NCI-H2227 (cell line): ENCODE data around the gene EFEMP2.
"Not testable (repeated sequence)": the region's sequence is repeated elsewhere in the genome, so short reads cannot be mapped to it uniquely, and the experiment has no call there.

Source experiments
- DNase-seq: peaks from one replicate; lab custom pipeline; 2025; ENCODE audit not compliant: unreplicated experiment; lab: John Stamatoyannopoulos, UW

EFEMP2 gene

DNA sequence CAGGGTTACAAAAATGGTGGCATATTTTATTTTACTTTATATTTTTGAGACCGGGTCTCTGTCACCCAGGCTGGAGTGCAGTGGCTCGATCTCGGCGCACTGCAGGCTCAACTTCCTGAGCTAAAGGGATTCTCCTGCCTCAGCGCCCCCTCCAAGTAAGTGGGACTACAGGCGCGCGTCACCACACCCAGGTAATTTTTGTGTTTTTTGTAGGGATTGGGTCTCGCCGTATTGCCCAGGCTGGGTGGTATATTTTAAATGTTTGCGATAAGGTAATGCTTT is 28.2 kb upstream of the EFEMP2 start:
- DNase-seq = no peak

DNA sequence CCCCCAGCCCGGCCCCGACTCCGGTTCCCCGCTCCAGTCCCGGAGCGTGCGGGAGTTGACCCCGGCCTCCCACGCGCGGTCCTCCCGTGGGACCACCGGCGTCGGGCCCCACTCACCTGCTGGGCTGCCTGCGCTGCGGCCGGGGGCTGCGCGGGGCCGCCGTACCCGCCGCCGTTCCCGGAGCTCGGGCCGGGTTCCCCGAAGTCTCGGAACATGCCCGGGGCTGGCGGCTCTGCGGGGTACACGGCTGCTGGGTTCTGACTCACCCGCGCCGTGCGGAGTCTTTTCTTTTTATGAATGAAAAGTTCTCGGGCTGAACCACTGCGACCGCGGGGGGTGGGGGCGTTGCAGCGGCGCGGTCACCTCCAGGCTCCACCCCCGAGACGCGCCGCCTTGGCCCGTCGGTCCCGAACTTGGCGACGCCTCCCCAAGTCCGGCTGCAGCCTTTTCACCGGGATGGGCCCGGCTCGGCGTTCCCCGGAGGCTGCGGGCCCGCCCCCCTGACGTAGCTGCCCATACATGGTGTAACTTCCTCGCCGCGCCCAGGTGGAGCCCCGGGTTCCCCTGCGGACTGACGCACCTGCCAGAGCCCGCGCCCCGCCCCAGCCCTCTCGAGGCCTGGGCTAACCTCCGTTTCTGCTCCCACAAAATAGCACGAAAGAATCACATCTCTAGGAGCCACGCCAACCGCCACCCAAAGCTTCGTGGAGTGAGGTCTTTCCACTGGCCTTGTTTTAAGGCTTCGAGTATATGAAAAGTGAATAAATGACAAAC is 27.7 kb upstream of the EFEMP2 start, which contains the start of gene FOSL1:
TSS of gene FOSL1 (minus strand) at position 264 of the 774 bp plus-strand sequence. CDS start at position 215, 49 bp downstream.
- DNase-seq = peak; percentile 79

DNA sequence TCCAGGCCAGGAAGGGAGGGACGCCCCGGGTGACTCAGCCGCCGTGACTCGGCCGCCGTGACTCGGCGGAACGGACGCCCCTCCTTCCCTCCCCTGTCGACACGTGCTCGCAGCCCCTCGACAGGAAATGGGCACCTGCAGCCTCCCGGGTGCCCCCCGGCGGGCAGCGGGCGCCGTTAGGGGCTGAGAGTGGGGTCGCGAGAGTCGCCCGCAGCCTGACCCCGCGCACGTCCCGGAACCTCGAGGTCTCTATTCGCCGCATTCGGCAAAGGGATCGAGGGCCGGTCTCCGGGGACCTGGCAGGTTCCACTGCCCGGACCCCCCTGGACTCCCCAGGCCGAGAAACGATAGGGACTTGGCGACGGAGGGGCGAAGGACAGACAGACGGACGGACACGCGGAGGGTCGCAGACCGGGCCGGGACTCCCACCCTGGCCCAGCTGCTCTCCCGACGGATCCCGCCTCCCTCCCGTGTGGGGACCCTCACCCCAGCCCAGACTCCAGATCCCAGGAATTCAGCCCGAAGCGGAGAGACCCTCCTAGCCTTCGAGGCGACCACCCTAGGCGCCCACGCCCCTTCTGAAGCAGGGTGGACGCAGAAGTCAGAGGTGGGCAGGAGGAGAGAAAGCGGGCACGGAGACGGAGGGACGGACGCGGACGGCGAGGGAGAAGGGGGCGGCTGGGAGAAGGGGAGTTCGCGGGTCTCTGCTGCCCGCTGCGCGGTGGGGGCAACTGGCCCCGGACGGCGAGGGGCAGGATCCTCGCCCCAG is 26.9 kb upstream of the EFEMP2 start:
- peak; percentile 22 for DNase-seq

DNA sequence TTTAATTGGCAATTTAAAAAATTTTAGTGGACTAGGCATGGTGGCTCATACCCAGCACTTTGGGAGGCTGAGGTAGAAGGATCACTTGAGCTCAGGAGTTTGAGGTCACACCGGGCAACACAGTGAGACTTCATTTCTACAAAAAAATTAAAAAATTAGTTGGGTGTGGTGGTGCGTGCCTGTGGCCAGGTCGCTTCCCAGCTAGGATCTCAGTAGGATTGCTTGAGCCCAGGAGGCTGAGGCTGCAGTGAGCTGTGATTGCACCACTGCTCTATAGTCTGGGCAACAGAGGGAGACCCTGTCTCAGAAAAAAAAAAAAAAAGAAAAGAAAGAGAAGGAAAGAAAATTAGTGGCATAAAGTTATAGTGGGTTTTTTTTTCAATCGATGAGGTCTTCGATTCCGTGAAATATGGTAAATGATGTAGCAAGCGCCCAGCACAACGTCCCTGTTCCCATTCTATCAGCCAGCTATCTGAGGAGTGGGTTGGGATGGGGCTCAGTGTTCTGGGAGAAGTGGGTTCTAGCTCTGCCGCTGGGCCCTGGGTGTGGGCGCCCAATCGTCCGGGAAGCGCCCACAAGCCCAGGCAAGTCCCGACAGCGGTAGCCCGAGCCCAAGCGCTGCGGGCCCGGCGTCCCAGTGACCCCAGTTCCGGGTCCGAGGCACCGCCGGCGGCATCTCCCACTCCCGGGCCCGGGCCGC is 26.2 kb upstream of the EFEMP2 start:
- no peak for DNase-seq

DNA sequence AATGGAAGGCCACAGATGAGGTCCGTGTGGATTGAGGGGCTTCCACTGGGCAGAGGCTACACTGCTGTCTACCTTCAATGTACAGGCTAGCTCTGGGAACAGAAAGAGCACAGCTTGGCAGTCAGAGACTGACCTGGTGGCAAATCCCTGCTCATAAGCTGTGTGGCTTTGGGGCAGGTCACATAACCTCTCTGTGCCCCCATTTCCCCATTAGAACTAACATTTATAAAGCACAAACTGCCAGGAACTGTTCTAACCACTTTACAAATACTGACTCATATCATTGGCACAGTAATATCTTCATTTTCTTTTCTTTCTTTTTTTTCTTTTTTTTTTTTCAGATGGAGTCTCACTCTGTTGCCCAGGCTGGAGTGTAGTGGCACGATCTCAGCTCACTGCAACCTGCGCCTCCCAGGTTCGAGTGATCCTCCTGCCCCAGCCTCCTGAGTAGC is 24.4 kb upstream of the EFEMP2 start:
- DNase-seq = no peak

DNA sequence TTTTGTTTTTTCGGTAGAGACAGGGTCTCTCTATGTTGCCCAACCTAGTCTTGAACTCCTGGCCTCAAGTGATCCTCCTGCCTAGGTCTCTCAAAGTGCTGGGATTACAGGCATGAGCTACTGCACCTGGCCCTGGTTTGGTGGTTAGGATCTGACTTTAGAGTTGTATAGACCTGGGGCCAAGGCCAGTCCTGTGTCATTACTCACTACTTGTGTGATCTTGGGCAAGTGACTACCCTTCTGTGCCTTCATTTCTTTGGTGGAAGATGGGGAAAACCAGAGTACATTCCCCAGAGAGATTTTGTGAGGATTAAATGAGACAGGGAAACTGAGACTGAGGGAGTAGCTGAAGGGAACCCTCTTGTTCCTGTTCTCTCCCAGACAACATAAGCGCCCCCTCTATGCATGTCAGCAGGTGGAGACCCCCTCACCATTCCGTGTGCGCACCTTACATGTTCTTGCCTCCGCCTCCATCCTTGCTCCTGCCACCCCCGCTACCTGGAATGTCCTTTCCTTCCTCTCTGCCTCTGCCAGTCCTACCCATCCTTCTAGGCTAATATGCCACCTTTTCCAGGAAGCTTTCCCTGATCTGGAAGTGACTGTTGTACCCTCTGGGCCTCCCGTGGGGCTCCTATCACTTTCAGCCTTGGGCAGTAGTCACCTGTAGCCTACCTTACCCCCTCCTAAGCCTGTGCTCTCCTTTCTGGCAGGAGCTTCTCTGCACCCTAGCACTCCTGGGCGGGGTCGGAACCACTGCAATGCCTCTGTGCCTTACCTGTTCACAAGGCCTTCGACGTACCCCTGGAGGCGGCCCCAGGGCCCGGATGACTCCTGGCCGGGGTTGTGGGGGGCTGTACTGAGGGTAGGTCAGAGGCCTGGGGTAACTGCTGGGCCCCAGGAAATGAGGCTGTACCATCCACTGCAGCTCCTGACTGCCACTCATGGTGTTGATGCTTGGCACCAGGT is 23.7 kb upstream of the EFEMP2 start:
- DNase-seq = no peak

DNA sequence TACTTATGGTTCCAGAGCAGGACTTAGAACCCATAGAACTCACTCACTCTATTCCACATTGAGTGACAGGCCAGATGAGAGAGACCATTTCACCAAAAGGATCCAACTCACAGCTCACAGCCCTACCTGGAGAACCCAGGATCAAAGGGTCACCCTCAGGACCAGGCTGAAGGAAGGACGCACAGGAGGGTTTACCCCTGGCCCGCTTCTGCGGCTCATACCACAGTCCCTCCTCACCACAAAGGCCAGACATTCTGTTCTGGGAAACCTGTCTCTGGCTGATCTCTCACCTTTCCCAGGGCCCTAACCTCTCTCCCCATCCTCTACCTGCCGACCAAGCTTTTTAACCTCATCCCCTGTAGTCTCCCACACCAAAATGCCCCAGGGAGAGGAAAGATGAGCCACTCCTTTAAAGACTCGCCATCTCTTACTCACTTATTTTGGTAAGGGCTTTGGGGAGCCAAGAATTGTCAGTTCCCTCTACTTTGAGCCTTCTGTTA is 22.9 kb upstream of the EFEMP2 start:
- DNase-seq = no peak

DNA sequence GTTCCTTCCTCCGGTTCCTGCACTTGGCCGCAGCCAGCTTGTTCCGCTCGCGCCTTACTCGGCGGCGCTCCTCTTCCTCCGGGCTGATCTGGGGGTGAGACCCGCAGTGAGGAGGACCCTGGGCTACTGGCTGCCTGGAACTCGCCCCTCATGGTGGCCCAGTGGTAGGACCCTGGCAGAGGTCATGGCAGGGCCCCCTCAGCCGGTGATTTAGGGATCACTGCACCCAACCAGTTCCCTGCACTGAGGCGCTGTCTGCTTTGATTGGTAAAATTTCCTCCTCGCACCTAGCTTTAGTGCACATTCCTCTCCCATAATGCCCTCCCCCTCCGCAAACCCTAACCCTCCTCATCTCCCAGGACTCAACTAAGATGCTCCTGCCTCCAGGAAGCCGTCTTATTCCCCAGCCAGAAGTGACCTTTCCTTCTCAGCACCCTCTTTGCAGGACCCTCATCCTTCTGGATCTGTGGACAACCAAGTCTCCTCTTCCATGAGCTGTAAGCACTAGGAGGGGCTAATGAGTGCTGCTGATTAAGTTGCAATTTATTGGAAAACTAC is 21.5 kb upstream of the EFEMP2 start:
- no peak for DNase-seq

DNA sequence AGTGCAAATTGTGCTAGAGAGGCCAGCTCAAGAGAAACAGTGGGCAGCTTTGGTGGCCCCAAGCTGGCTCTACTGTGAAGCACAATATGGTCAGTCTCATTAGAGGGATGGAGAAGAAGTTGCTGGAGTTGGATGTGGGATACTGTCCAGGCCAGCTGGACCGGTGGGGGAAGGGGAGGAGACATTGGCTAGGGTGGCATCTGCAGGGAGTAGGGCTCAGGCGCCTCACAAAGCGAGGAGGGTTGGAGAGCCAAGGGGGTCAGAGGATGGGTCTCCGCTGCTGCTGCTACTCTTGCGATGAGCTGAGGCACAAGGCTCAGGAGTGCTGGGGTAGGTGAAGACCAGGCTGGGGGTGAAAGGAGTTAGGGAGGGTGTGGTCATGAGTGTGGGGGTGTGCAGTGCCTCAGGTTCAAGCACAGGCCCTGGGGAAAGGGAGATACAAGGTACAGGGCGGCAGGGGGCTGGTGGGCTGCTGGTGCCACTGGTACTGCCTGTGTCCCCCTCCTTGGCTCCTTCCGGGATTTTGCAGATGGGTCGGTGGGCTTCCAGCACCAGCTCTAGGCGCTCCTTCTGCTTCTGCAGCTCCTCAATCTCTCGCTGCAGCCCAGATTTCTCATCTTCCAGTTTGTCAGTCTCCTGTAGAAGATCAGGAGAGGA is 20.2 kb upstream of the EFEMP2 start:
- no peak for DNase-seq

DNA sequence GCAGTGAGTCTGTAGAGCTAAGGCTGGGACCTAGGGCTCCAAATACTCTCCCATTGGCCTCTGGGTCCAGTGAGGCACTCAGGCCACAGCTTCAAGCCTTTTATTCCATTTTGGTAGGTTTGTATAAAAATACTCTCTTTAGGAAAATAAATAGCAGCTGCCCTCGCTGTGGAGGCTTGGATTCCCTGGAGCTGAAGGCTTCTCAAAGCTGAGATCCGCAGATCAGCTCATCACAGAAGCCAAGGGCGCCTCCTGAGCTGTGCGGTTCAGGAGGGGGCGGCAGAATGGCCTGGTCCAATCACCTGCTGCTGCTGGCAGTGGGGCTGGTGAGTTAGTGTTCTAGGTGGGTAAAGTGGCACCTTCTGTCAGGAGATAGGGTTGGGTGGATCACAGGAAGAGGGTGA is 19.5 kb upstream of the EFEMP2 start:
- not testable (repeated sequence) for DNase-seq

DNA sequence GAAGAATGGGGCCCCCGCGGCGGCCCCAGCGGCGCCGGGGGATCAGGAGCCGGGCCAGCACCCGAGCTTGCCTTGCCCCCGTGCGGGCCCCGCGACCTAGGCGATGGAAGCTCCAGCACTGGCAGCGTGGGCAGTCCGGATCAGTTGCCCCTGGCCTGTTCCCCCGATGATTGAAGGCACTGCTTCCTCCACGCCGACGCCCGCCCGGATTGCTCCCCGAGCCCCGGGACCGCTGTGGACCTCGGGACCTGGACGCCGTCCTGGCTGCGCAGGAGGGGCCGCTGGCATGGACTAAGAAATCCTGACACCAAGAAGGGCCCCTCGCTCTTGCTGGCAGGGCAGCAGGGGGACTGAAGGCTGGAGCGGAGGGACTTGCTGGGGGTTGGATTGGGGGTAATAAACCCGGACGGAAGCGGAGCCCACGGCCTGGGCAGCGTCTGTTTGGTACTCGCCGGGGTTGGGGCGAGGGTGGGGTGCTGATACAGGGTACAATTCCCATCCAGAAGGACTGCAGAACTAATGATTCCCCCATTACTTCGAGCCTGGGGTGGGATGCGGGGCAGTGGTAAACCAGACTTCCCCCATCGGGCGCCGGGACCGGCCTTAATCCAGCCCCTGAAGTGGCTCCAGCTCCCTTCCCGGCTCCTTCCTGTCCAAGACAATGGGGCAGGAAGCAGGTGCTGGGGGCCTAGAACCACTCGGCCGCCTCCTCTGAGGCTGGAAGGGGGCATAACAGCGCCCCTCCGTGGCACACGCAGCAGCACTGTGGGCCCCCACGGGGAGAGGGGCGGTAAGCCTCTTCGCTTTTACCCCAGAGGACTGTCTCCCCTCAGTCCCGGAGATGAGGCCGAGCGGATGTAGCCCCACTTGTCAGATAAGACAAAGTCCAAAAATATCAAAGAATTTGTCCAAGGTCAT is 18.9 kb upstream of the EFEMP2 start:
- DNase-seq = peak; percentile 26

DNA sequence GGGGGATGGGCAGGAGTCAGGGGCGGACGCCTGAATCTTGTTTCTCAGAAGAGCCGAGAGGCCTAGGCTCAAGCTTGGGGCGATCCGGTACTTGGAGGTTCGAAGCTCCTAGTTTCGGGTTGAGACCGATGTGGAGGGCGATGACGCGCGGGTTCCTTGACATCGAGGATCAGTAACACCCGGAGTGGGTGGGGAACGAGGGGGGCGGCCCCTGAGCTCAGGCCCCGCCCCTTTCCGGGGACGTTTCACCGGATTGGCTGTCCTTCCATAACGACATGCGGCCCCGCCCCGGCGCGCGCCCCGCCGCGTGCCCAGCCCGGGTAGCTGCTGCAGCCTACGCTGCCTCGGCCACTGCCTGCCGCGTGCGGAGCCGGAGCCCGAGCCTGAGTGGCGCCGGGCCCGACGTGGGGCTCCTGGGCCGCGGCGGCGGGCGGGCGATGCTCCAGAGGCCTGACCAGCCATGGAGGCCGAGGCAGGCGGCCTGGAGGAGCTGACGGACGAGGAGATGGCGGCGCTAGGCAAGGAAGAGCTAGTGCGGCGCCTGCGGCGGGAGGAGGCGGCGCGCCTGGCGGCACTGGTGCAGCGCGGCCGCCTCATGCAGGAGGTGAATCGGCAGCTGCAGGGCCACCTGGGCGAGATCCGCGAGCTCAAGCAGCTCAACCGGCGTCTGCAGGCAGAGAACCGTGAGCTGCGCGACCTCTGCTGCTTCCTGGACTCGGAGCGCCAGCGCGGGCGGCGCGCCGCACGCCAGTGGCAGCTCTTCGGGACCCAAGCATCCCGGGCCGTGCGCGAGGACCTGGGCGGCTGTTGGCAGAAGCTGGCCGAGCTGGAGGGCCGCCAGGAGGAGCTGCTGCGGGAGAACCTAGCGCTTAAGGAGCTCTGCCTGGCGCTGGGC is 18.0 kb upstream of the EFEMP2 start, which contains the start of gene CCDC85B:
TSS of gene CCDC85B (plus strand) at position 350 of the 895 bp plus-strand sequence. CDS start at position 461, 111 bp downstream.
- DNase-seq = peak; percentile 98

DNA sequence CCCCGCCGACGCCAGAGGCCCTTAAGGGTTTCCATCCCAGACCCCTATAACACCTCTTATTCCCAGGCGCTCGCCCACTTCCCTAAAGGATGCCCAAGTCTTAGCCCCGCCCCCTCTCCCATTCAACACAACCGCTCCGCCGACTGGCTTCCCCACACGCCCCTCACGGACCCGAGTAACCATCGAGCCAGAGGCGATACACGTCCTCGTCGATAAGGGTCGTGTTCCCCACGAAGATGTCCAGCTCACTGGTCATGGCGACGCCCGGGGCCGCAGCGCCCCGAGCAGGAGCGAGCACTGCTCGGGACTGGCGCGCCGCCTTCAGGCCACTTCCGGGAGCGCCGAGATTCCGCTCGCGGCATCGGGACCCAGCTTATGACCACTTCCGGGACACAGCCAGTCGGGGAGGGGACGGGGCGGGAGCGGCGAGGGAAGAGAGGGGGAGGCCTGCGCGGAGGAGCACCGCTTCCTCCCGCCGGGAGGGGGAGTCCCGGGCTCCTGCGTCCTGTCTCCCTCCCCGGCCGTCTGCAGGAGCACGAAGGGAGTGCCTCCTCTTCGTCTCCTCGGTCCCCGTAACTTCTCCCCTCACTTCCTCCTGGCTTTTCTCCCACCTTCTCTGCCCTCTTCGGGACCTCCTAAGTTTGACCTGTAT is 15.7 kb upstream of the EFEMP2 start, which contains the start of gene FIBP:
TSS of gene FIBP (minus strand) at position 309 of the 652 bp plus-strand sequence. CDS start at position 256, 53 bp downstream.
- DNase-seq = peak; percentile 97

DNA sequence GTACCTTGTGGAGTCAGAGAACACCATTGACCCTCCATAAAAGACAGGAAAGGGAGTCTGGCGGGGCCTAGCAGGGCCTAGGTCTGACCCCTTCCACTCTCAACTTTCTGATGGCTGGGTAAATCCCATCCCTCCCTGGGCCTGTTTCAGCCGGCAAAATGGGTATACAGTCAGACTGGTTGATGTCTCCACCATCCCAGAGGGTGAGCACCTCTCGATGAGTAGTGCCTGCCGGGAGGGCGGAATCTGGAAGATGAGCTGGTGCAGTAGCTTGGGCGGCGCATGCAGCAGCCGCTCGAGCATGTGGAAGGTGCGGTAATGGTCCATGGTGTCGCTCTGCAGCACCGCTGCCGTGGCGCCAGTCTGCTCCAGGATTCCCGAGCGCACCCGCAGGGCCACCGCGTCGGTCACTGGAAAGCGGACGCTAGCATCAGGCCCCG is 15.1 kb upstream of the EFEMP2 start:
- no peak for DNase-seq

DNA sequence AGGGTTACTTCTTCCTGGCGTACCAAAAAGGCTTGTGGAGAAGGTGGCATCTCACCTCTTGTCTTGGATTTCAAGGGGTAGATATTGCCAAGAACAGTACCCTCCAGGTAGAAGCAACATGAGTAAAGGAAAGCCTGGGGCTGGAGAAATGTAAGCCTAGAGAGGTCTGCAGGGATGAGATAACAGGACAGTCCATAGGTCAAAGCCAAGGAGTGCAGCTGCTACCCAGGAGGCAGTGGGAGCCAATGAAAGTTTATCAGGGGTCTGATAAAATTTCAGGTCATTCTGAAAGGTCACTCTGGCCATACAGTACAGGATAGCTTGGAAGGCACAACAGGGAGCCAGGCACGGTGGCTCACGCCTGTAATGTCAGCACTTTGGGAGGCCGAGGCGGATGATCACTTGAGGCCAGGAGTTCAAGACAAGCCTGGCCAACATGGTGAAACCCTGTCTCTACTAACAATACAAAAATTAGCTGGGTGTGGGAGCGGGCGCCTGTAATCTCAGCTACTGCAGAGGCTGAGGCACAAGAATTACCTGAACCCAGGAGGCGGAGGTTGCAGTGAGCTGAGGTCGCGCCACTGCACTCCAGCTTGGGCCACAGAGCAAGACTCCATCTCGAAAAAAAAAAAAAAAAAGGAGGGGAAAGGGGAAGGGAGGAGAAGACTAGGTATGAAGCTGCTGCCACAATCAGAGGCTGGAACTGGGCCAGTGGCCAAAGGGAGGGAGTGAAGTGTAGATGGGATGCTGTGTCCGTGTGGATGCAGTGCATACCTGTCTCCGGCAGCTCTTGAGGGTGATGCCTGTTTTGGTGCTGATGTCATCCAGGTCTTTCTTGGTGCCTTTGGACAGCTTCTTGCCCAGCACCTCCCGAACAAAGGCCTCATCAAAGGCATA is 14.5 kb upstream of the EFEMP2 start:
- DNase-seq = no peak
